HCEC 1CT (cell line): Measurements from ENCODE around the gene GARNL3.

ENCODE experiments used
- DNase-seq: peaks from one replicate; pipeline ENCODE4 v3.0.0-alpha.2; 2017

The GARNL3 gene

GRCh38 chr9:127415657-127416056 is 151.1 kb downstream of the GARNL3 start:
- DNase-seq, result no peak

GRCh38 chr9:127417131-127418036 is 152.8 kb downstream of the GARNL3 start:
- no peak for DNase-seq

GRCh38 chr9:127418037-127418471 is 153.5 kb downstream of the GARNL3 start:
- DNase-seq, result peak; percentile 22

- DNase-seq, result no peak
Measured at GRCh38 chr9:127419348-127419747, 154.8 kb downstream of the GARNL3 start.

- DNase-seq, result no peak
Measured at GRCh38 chr9:127421057-127421456, 156.5 kb downstream of the GARNL3 start.

- DNase-seq, result no peak
Measured at GRCh38 chr9:127422133-127422782, 157.7 kb downstream of the GARNL3 start.

GRCh38 chr9:127422787-127423186 is 158.2 kb downstream of the GARNL3 start:
- no peak for DNase-seq

- no peak for DNase-seq
Measured at GRCh38 chr9:127423476-127423933, 158.9 kb downstream of the GARNL3 start.

GRCh38 chr9:127423934-127424675 is 159.5 kb downstream of the GARNL3 start, which contains the start of gene ZNF79:
ZNF79 (plus strand) TSS chr9:127424382; CDS start chr9:127424788, 406 bp downstream.
- DNase-seq, result peak; percentile 91

- no peak for DNase-seq
Measured at GRCh38 chr9:127424676-127424999, 160.1 kb downstream of the GARNL3 start.

GRCh38 chr9:127426756-127427155 is 162.2 kb downstream of the GARNL3 start:
- no peak for DNase-seq

- no peak for DNase-seq
Measured at GRCh38 chr9:127428348-127428747, 163.8 kb downstream of the GARNL3 start.

- DNase-seq, result no peak
Measured at GRCh38 chr9:127430415-127430814, 165.8 kb downstream of the GARNL3 start.

- no peak for DNase-seq
Measured at GRCh38 chr9:127437497-127438264, 173.1 kb downstream of the GARNL3 start.

- no peak for DNase-seq
Measured at GRCh38 chr9:127438394-127438793, 173.8 kb downstream of the GARNL3 start.
